ENCODE measurements around the gene TM9SF3.
A peak's percentile ranks its signal among the peaks of the same experiment; 100 is the strongest.
"Not testable (repeated sequence)": the region's sequence is repeated elsewhere in the genome, so short reads cannot be mapped to it uniquely, and the experiment has no call there.

TM9SF3 gene

DNA sequence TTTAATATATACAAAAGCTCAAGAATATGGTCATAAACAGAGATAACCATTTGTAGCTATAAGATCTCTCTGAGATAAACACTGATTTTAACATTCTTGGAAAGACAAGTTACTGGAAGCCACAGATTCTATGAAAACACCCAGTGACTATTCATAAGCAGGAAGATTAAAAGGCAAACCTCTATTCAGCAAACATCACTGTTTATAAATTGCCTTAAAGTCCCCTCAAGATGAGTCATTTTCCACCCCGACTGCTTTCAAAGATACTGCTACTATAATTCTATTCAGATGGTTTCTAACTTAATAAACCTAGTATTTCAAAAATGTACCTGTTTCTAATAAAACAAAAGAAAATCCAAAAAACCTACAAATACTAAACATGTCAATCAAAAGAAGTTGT, 21.0 kb downstream of the TM9SF3 start:
- DNase-seq = no peak

DNA sequence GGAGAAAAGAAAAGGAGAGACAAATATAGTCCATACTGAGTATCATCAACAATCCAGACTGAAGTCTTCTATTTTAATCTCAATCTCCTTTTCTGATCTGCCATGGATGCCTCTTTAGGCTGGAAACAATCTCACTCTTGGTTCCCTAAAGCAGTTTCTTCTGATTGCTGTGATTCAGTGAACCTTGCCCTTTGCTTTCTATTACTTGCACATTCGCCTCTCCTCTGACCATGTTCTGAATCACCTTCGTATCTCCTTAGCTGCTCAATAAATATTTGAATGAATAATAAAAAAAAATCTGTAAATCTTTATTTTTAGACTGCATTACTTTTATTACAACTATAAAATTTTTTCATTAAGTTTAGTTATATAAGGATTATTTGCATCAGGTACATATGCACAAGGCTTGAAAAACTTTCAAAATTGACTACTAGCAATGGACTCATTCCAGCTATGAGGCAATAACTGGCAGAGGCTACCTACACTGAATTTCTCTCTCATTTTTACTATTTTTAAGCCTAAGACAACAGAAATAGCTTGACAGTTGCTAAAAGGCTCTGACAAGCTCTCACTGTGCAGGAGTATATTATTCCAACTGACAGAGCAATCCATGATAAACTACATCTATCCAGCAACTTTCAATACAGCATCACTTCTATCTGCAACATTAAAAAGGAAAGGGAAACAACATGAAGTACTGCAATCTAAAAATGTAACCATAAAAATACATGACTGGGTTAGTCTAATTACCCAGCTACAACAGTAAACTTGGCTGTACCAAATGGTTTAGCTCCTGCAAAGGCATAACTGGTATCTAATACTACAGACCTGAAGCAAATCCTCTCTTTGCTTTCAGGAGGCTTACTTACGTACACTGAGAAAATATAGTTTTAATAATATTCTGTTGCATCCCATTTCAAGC, 25.6 kb downstream of the TM9SF3 start:
- no peak for DNase-seq

DNA sequence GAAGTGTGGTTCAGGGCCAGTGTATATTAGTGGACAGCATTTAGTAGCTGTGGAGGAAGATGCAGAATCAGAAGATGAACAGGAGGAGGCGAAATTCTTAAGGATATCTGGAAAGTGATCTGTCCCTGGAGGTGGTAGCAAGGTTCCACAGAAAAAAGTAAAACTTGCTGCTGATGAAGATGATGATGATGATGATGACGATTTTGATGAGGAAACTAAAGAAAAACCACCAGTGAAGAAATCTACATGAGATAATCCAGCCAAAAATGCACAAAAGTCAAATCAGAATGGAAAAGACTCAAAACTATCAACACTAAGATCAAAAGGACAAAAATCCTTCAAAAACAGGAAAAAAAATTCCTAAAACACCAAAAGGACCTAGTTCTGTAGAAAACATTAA, 26.3 kb downstream of the TM9SF3 start:
- no peak for DNase-seq

DNA sequence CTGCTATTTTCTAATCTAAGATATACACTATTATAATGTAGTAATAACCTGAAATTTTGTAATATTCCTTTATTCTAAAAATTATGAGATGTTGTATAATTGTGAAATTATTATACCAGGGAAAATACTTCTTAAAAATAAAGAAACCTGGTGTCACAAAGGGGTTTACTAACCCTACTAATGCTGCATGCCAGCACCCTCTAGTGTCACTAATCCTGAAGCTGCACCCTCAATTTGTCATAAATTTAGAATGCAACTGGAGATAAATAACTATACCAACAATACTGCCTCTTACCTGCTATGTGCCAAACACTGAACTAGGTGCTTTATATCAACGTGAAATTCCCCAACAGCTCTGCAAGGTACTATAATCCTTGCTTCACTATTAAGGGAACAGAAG, 30.8 kb downstream of the TM9SF3 start:
- no peak for DNase-seq

DNA sequence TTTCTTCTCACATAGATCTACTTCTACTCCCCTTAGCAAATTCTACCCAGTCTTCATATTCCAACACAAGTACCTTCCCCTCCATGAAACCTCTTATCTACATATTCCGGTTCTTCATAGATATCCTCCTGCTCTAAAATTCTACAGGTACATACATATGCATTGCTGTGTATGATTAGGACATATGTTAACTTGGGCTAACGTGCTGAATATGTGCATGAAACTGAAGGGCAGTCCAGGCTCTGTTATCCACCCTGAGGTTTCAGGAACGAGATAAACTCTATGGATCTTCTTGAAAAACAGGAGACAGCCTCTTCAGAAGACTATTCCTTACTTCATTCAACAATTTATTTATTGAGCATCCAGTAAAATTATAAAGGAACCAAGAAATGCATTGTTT, 31.5 kb downstream of the TM9SF3 start:
- no peak for DNase-seq

DNA sequence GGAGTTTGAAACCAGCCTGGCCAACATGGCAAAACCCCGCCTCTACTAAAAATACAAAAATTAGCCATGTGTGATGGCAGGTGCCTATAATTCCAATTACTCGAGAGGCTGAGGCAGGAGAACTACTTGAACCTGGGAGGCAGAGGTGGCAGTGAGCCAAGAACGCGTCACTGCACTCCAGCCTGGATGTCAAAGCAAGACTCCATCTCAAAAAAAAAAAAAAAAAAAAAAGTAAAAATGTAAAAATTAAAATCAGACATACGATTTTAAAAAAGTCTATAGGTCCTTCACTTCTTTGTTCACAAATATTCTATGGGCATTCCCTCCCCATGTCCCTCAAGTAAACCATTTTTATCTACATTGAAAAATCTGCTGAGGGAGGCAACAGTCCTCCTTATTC, 38.2 kb downstream of the TM9SF3 start:
- no peak for DNase-seq

DNA sequence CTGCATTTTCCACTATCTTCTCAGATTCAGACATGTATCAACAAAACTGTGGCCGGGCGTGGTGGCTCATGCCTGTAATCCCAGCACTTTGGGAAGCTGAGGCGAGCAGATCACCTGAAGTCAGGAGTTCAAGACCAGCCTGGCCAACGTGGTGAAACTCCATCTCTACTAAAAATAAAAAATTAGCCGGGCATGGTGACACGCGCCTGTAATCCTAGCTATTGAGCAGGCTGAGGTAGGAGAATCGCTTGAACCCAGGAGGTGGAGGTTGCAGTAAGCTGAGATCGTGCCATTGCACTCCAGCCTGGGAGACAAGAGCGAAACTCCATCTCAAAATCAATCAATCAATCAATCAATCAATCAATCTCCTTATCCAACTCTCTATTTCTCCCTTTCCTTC, 41.3 kb downstream of the TM9SF3 start:
- DNase-seq = not testable (repeated sequence)

DNA sequence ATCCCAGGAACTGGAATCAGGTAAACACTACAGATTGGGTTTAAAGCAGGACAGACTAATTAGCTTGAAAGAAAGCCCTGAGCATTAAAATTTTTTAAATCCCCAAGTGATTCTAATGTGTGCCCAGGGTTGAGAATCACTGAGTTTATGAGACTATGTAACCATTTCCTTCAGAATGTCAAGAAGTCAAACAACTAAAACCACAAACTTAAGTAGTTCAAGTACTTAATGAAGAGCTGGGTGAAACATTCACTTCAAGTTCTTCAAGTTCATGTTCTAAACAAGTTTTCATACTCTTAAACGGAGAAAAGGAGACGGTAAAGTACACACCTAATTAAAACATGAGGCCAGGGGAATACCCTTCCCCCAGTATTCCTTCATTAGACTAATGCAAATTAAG, 44.9 kb downstream of the TM9SF3 start:
- DNase-seq = no peak

DNA sequence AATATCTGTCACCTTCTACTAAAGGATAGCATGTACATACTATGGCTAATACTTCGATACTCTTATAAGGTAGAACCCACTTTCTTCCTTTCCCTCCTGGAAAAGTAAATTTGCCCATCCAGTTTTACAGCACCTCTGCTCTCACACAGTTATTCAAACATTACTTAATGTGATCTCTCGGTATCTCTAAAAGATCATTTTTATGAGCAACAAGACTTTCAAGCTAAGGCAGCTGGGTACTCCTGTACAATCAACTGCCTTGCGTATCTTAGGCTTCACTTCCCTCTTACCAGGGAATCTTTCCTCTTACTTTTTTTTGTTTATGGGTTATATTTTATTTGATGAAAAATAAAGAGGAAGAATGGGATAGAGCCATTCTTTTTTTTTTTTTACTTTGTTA, 46.6 kb downstream of the TM9SF3 start:
- DNase-seq = no peak

DNA sequence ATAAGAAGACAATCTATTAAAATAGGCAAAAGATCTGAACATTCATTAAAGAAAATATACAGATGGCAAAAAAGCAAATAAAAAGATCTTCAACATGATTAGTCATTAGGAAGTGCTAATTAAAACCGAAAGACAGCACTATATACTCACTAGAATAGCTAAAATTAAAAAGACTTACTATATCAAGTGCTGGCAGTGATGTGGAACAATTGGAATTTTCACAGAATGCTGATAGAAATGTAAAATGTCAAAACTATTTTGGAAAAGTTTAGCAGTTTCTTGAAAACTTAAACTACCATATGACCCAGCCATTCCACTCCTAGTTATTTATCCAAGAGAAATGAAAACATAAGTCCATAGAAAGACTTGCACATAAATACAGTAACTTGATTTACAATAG, 48.1 kb downstream of the TM9SF3 start:
- no peak for DNase-seq

DNA sequence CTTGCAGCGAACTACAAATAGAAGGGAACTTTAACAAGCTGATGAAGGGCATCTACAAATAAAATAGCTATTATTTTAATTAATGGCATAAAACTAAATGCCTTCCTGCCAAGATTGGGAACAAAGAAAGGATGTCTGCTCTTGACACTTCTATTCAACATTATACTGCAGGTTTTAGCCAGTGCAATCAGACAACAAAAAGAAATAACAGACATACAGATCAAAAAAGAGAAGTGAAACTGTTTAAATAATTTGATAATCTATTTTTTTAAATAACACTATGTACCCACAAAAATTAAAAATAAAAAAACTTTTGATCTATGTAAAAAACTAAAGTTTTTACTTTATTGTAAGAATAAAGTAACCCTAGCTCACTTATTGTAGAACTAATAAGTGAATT, 50.7 kb downstream of the TM9SF3 start:
- no peak for DNase-seq

DNA sequence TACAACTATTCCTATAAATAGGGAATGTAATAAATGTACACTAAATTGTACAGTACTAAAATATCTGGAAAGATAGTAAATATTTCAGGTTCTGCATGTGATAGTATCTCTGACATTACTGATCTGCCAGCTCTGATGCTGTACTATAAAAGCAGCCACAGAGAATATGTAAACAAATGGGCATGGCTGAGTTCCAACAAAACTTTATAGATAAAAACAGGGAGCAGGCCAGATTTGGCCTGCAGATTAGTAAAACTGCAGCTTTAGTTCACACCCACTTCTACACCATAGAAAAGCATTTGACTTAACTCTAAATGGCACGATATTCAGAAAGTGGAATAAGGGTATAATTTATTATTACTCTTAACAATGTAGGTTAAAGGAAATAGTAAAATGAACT, 54.3 kb downstream of the TM9SF3 start:
- no peak for DNase-seq

DNA sequence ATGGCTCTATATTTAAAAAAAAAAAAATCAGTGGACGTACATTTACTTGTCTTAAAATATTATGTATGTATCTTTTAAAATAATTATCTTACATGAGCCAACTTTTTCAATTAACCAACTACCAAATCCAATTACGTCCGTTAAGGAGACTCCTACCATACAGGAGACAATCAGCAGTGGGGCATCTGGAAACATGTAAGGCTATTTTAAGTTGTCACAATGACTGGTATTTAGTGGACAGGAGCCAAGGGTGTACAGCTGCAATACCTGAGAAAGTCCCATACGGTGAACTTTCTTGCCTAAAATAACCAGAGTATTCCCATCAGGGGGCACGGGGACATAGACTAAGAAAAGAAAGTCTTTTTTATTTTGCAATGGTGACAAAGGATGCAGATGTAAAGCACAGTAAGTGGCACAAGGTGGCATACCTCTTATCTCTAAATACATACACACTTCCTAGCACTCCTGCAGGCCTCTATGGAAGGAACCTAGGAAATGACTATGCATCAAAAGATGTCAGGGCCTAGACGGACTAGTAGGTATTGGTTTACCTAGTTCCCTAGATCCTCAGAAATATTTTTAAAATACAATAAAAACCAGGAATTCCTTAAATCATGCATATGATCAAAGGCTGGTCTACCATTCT, 57.1 kb downstream of the TM9SF3 start:
- DNase-seq = no peak

DNA sequence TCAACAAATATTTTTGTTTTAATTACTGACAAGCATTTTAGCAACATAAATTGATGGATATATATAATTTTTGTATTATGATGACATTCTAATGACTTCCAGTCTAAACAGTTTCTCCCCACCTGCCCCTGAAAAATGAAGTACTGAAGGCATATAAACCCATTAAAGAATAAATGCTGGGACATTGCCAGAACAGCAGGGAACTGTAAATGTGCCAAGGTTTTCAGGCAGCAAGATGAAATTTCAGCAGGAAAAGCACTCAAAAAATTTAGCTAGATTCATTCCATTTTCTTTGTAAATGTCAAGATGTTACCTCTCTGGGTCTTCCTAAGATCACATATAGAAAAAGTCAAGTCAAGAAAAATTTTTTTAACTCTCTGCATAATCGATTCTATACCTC, 62.1 kb downstream of the TM9SF3 start:
- DNase-seq = no peak

DNA sequence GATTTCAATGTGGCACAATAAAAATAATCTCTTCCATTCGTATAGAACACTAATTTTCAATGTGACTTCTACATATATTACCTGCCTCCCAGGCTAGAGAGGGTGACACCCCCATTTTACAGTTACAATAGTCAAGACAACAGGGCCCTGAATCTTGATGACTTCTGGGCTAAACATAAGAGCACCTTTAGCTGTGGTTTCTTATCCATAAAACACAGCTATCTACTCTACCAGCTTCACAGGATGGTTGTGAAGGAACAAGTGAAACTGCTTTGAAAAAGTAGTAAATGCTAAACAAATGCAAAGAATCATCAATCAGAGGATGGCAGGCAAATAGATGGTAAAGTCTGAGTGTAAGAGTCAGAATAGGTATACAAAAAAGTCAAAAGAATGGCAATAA, 69.5 kb downstream of the TM9SF3 start:
- no peak for DNase-seq

DNA sequence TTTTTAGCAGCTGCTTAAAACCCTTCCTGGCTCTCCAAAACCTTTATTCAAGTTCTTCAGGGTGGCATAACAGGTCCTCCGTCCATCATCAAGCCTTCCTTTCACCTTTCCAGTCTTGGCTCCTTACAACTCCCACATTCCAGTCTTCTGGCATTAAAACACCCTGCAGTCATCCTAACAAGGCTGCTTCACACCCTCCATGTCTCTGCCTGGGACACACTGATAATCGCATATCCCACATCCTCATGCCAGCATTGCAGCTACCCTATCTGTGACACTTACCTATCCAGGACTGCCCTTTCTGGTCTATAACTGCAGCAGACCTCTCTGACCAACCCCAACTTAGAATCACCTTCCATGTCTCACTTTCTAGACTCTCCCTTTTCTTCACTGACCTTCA, 70.5 kb downstream of the TM9SF3 start:
- DNase-seq = no peak

DNA sequence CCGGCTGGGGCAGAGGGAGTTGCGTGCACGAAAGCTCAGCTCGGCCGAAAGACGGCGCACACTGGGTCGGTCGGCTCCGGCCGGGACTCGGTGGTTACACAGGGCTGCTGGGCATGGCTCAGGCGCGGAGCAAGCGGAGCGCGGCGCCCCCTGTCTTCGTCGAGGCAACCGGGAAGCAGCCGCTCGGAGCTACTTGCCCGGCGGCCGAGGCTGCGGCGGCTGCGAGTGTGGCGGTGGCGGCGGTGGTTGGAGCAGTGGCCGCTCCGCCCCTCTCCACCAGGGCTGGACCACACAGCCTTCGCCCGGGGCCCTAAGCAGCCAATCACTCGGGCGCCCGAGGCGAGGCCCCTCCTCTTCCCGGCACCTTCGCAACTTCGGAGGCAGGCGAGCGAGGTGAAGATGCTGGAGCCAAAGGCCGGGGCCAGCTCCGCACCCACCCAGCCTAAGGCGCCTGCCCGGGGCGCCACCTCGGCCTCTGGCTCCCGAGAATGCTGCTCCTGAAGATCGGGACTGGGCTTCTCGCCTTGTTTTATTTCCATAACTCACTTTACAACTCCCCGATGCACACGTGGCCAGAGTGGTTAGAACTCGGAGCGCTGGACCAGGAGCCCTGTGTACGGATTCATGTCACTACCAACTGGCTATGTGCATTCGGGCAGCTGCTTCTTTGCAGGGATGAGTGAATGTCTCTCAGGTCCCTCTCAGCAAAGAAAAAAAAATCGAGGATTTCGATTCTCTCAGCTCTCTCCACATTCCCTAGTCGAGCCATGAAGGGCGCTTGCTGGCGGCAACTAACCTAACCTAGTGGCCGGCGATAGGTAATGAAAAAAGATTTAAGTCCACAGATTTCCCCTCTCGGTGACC, 72.9 kb downstream of the TM9SF3 start, which contains the start of gene TLL2:
TSS of gene TLL2 (minus strand) at position 229 of the 864 bp plus-strand sequence. CDS start 241 bp downstream, outside the sequence.
- peak; percentile 49 to 64 for DNase-seq

DNA sequence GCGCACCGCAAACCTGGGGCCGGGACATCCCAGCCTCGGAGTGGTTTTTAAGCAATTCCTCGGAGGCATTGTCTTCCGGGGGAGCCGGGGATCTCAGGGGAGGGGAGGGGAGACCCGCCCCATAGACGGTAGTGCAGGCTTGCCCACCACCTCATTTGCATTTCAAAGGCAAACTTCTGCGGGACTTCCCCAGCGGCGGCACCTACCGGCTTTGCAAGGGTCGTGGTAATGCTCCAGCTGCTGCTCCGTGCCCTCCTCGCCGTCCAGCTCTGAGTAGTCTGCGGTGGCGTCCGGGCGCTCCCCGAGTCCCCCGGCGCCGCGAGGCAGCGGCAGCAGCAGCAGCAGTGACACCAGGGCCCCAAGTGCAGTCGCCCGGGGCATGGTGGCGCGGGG, 73.5 kb downstream of the TM9SF3 start:
- DNase-seq = no peak

DNA sequence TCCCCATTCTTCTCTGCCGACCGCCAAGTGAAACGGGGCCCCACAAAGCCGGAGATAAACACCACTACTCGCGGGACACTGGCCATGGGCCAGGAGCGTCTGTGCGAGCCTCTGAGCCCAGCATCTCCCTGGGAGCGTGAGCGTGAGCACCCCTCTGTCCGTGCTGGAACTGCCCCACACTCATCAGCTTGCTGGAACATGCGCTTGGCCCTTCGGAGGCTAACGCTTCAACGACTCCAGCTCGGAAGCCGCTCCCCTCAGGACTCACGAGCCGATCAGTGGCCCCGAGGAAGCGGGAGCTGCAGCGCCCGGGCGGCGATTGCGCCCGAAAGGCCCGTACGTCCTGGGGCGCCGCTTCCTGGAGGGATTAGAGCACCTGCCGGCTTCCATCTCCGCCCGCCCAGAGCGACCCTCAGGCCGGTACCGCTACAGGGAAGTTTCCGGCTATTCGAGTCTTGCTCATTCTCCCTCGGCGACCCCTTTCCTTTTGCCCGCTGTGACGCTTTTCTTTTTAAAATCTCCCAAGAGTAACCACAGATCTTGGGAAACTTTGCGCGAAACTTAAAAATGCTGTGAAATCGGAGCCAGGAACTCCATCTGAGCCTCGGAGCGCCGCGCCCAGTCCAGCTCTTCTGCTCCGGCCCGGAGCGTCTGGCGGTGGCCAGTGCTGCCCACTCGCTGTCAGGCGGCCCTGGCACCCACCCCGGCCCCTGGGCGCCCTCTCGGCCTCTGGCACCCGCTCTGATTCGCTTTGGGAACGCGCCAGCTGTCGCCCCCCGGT, 74.1 kb downstream of the TM9SF3 start:
- no peak for DNase-seq

DNA sequence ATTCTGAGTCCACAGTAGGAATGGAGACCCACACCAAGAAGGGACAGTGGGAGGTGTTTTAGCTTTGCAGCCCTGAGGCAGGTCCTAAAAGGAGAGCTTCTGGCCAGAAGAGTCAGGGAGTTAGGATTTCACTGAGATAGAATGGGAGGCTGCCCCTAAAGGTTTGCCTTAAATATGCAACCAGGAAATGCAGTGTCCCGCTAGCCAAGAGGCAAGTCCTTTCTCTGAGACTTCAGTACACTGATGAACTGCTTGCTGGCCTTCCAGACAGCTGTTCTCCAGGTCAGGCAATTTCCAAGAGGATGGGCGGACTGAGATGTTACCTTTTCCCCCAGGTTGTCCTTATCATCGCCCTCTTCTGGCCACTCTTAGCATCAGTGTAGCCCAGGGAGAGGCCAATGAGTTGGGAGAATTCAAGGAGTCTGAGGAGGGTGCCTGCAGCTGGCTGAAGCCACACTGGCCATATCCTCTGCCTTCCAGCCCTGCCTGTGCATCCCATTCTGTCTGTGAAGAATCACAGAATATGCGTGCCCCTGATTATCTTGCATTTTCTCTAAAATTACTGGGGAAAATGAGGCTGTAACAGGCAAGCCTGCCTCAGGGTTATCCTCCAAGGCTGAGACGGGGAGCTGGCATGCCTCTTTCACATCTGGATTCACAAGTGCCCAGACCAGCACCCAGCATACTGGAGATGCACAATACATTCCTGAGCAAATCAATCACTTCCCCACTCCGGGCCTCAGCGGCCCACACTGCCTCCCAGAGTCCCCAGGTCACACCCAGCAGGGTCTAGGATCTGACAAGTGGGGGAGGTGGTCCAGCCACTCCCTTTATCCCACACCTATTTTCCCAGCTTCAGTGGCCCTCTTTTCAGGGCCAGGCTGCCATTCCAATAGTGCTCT, 75.5 kb downstream of the TM9SF3 start:
- DNase-seq = peak; percentile 1 to 28

DNA sequence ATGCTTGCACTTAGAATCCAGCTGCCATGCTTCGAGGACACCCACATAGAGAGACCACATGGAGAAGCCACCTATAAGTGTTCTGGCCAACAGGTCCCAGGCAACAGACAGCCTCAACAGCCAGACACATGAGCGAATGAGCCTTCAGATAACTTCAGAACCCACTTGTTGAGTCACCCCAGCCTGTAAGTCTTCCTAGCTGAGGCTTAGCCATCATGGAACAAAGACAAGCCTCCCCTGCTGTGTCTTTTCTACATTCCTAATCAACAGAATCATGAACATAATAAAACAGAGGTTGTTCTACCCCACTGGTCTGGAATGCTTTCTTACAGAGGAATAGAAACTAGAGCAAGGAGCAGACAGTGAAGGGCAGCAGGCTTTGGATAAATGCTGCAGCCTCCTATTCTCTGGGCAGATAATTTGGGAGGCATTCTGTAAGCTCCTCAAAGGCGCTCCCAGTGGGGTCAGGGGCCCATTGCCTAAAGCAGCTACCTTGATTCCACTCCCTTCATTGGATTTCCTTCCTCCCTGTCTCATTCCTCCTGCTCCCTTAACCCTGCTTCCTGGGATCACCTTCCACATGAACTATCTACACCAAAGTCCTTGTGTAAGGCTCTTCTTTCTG, 77.7 kb downstream of the TM9SF3 start:
- DNase-seq = no peak
